Endothelial cell of umbilical vein (primary cell): ENCODE results near the gene ANKH. TPM values are rescaled to one million over a fixed set of nuclear protein-coding genes. Genes with fewer than 3 reads are reported as not detected.

Source experiments
- BruUV-seq: library from RNA; stranded (reverse); fragments of 400-500 nt; replicated peaks from 2 replicates; lab custom pipeline; 2021; lab: Mats Ljungman, UMichigan
- CTCF ChIA-PET: fragments of 300-600, 350-600 bp; sonication (Branson Sonifier 250); formaldehyde crosslinking; loops from one replicate; lab custom pipeline; 2021; ENCODE audit warnings: antibody characterized with exemption, inconsistent platforms; lab: Charles Lee
- POLR2A ChIA-PET: fragments of 300-600, 350-600 bp; sonication (Branson Sonifier 250); formaldehyde crosslinking; loops from one replicate; lab custom pipeline; 2021; ENCODE audit warnings: antibody characterized with exemption, inconsistent platforms; lab: Charles Lee
- DNase-seq: peaks from one replicate; pipeline ENCODE4 v3.0.0-alpha.2; 2011; ENCODE audit warnings: low read depth, low spot score
- FAIRE-seq: peaks from 2 replicates; lab custom pipeline; 2011; peaks lifted over from hg19 to GRCh38; lab: Jason Lieb, UNC
- H2AFZ ChIP-seq: 2 replicates; pipeline ENCODE4 v1.6.0; 2012; ENCODE audit warnings: low read depth, low read length, control low read depth, inconsistent platforms
- H3K27ac ChIP-seq: 2 replicates; pipeline ENCODE4 v1.5.1; 2011; ENCODE audit warnings: low read depth, mild to moderate bottlenecking, control low read depth, low read length, moderate library complexity; ENCODE audit not compliant: insufficient read depth
- H3K27me3 ChIP-seq, 2 experiments: 2 replicates each; pipeline versions ENCODE4 v1.6.0 to v1.6.1; 2011; ENCODE audit warnings: low read length in 2 of 2, mixed read lengths in 1 of 2; ENCODE audit not compliant: control insufficient read depth in 2 of 2, insufficient read depth in 2 of 2
- H3K36me3 ChIP-seq, 2 experiments: 2 replicates in 1 of 2; 3 replicates in 1 of 2; pipeline ENCODE4 v1.5.1; 2011; ENCODE audit warnings: low read length in 2 of 2, mild to moderate bottlenecking in 1 of 2, moderate library complexity in 1 of 2; ENCODE audit not compliant: control insufficient read depth in 2 of 2, insufficient read depth in 2 of 2; ENCODE audit errors: extremely low read depth in 1 of 2
- H3K4me1 ChIP-seq: 3 replicates; pipeline ENCODE4 v1.5.1; 2011; ENCODE audit warnings: mild to moderate bottlenecking, low read length; ENCODE audit not compliant: control insufficient read depth, insufficient read depth; ENCODE audit errors: extremely low read depth
- H3K4me2 ChIP-seq: 2 replicates; pipeline ENCODE4 v1.6.1; 2011; ENCODE audit warnings: low read length, control low read depth, mixed read lengths; ENCODE audit not compliant: insufficient read depth
- H3K4me3 ChIP-seq, 3 experiments: fragments of 200-600 bp in 1 of 3; sonication (generic), shearing (Covaris generic) in 1 of 3; replicated peaks in 1 of 3; 2 replicates each; pipeline ENCODE4 v1.5.1; 2011 to 2016; ENCODE audit warnings: control low read depth in 3 of 3, low read length in 3 of 3, mild to moderate bottlenecking in 2 of 3, inconsistent platforms in 1 of 3, low read depth in 1 of 3, moderate library complexity in 1 of 3; ENCODE audit not compliant: insufficient read depth in 1 of 3
- H3K79me2 ChIP-seq: 2 replicates; pipeline ENCODE4 v1.6.0; 2012; ENCODE audit warnings: low read length, inconsistent platforms; ENCODE audit not compliant: control insufficient read depth, insufficient read depth
- H3K9ac ChIP-seq: replicated peaks from 2 replicates; pipeline ENCODE3; 2011; ENCODE audit warnings: low read length, control low read depth; ENCODE audit not compliant: insufficient read depth; ENCODE audit errors: extremely low read depth
- H3K9me1 ChIP-seq: replicated peaks from 3 replicates; pipeline ENCODE4 v1.6.0; 2011; ENCODE audit warnings: mild to moderate bottlenecking, low read length; ENCODE audit not compliant: control insufficient read depth, insufficient read depth; ENCODE audit errors: extremely low read depth
- H3K9me3 ChIP-seq: replicated peaks from 2 replicates; pipeline ENCODE4 v1.5.1; 2012; ENCODE audit warnings: low read length, inconsistent platforms; ENCODE audit not compliant: control insufficient read depth, insufficient read depth
- H4K20me1 ChIP-seq: replicated peaks from 2 replicates; pipeline ENCODE3; 2011; ENCODE audit warnings: mild to moderate bottlenecking, low read length; ENCODE audit not compliant: control insufficient read depth, insufficient read depth; ENCODE audit errors: extremely low read depth
- CTCF ChIP-seq, 2 donors: IDR thresholded peaks; 1 replicate in 1 of 2; 2 replicates in 1 of 2; pipeline ENCODE4 v1.5.1; 2011; ENCODE audit warnings: low read length in 2 of 2, mild to moderate bottlenecking in 2 of 2, moderate library complexity in 2 of 2, control low read depth in 1 of 2, inconsistent platforms in 1 of 2, low read depth in 1 of 2; ENCODE audit not compliant: insufficient read depth in 1 of 2; ENCODE audit errors: extremely low read depth in 1 of 2
- EZH2 ChIP-seq: IDR thresholded peaks from 2 replicates; pipeline ENCODE4 v1.6.1; 2012; ENCODE audit warnings: borderline replicate concordance, low read depth, mild to moderate bottlenecking, moderate library complexity, low read length, inconsistent platforms; ENCODE audit not compliant: severe bottlenecking
- FOS ChIP-seq: IDR thresholded peaks from 2 replicates; pipeline ENCODE4 v1.6.1; 2011; ENCODE audit warnings: mild to moderate bottlenecking, low read length, moderate library complexity, borderline replicate concordance; ENCODE audit not compliant: insufficient read depth
- GATA2 ChIP-seq: IDR thresholded peaks from 2 replicates; pipeline ENCODE4 v1.7.0; 2011; ENCODE audit warnings: low read depth, mild to moderate bottlenecking, moderate library complexity, mixed read lengths, low read length; ENCODE audit not compliant: insufficient read length, insufficient read depth
- JUN ChIP-seq: IDR thresholded peaks from 2 replicates; pipeline ENCODE4 v1.6.1; 2011; ENCODE audit warnings: borderline replicate concordance, low read depth; ENCODE audit not compliant: insufficient read length, insufficient read depth
- MAX ChIP-seq: IDR thresholded peaks from 2 replicates; pipeline ENCODE4 v1.6.1; 2011; ENCODE audit not compliant: insufficient read depth, insufficient read length
- MYC ChIP-seq: IDR thresholded peaks from one replicate; pipeline ENCODE4 v1.6.1; 2011; ENCODE audit warnings: mild to moderate bottlenecking, low read depth, low read length
- POLR2A ChIP-seq: IDR thresholded peaks from 2 replicates; pipeline ENCODE4 v1.6.1; 2012; ENCODE audit warnings: low read depth, mild to moderate bottlenecking, control low read depth, low read length
- POLR2AphosphoS5 ChIP-seq: IDR thresholded peaks from 2 replicates; pipeline ENCODE4 v1.6.1; 2012; ENCODE audit warnings: low read depth, mild to moderate bottlenecking, control low read depth, low read length, moderate library complexity; ENCODE audit not compliant: insufficient read depth
- dilution Hi-C: fragments of 300-500 bp; cut with MboI; formaldehyde crosslinking; loops from one replicate; pipeline ENCODE4 v1.15.0; 2019; ENCODE audit warnings: low sequenced_read_pairs; ENCODE audit not compliant: extremely low pct_ligation_motif_present
- intact Hi-C: fragments of 100-400 bp; cut with micrococcal nuclease; formaldehyde crosslinking; loops from one replicate; pipeline ENCODE4 v1.10.0; 2022
- polyA plus RNA-seq, 4 experiments: library from polyadenylated mRNA; depleted of rRNA in 3 of 4; stranded (reverse) in 3 of 4; unstranded in 1 of 4; fragments of >200 nt; gene quantifications; 2 replicates each; pipeline versions ENCODE4 v1.2.1 to v1.2.3, GENCODE V29; 2011 to 2012; ENCODE audit warnings: missing spikeins in 1 of 4
- total RNA-seq: library from RNA; stranded (reverse); gene quantifications from 2 replicates; pipeline ENCODE4 v1.2.3, GENCODE V29; 2021

Gene ANKH
- total and polyA plus RNA-seq, 2 donors (not counting 3 experiments of a cell fraction or from before 2014, with no cell fraction given): 12.7 to 31.4 TPM

- Histone ChIP-seq H3K27ac (no peak overlapping the region), H3K4me3 (no peak overlapping the region), H3K79me2 (no peaks in the 10 kb centered on the region), H3K27me3 (peaks cover 0 to 3% of the 10 kb centered on the region in 2 experiments), H3K36me3 (no peaks in the 10 kb centered on the region), H2AFZ (no peak overlapping the region), H4K20me1 (no peaks in the 10 kb centered on the region), H3K4me1 (no peaks in the 10 kb centered on the region), H3K9me1 (no peaks in the 10 kb centered on the region), H3K9ac (no peak overlapping the region), H3K9me3 (no peaks in the 10 kb centered on the region), H3K4me2 (no peak overlapping the region)
- CTCF ChIA-PET: no interaction called here
- dilution Hi-C loops: no loop called here
- POLR2A ChIA-PET: no interaction called here
- intact Hi-C loops: no loop called here
- no peak for TF ChIP-seq FOS
- TF ChIP-seq JUN: no peak
- no peak for TF ChIP-seq GATA2
- no peak for TF ChIP-seq EZH2
- TF ChIP-seq POLR2A: no peak
- no peak for TF ChIP-seq POLR2AphosphoS5
- TF ChIP-seq MAX: no peak
- no peak for TF ChIP-seq MYC
- TF ChIP-seq CTCF (IDR thresholded peaks at IDR 0.05; ENCODE audit: extremely low read depth in 1 of 2, insufficient read depth in 1 of 2, low read depth in 1 of 2, low read length in 2 of 2): no peak
- DNase-seq (no peak), FAIRE-seq (no peak)
- no TSS peak for BruUV-seq
These were observed 41.5 kb upstream of the ANKH start for GRCh38 chr5:14913096-14913495.
